Right atrium auricular region (tissue), 2 donors: ENCODE measurements around the gene RHOA. TPM values are rescaled to one million over a fixed set of nuclear protein-coding genes. Genes with fewer than 3 reads are reported as not detected.

Experiments used
- DNase-seq: peaks from one replicate; pipeline ENCODE4 v3.0.0-alpha.2; 2019; ENCODE audit warnings: low spot score
- H3K27ac ChIP-seq, 2 donors: fragments of 200-600 bp; sonication (generic); 1 replicate in 1 of 2; 2 replicates in 1 of 2; pipeline ENCODE4 v1.5.1; 2016 to 2019
- H3K27me3 ChIP-seq, 2 donors: fragments of 200-600 bp; sonication (generic); one replicate each; pipeline versions ENCODE4 v1.5.1 to v1.6.0; 2017 to 2019
- H3K36me3 ChIP-seq: fragments of 200-600 bp; sonication (generic); one replicate; pipeline ENCODE4 v1.5.1; 2016
- H3K4me1 ChIP-seq, 2 donors: fragments of 200-600 bp; sonication (generic); one replicate each; pipeline versions ENCODE4 v1.5.1 to v1.6.0; 2017 to 2019
- H3K4me3 ChIP-seq, 2 donors: fragments of 200-600 bp; sonication (generic); 1 replicate in 1 of 2; 2 replicates in 1 of 2; pipeline ENCODE4 v1.5.1; 2017 to 2019; ENCODE audit warnings: mild to moderate bottlenecking in 1 of 2, moderate library complexity in 1 of 2
- H3K9me3 ChIP-seq, 2 donors: fragments of 200-600 bp; sonication (generic); one replicate each; pipeline ENCODE4 v1.5.1; 2019
- CTCF ChIP-seq, 2 donors: fragments of 200-600 bp; sonication (generic); IDR thresholded peaks; one replicate each; pipeline ENCODE4 v1.5.1; 2019; ENCODE audit warnings: antibody characterized with exemption in 2 of 2
- total RNA-seq, 2 donors: library from RNA; depleted of rRNA; stranded (reverse); fragments of >200 nt; gene quantifications; one replicate each; pipeline ENCODE4 v1.1.0, GENCODE V29; 2016

Gene RHOA
- total RNA-seq, 2 donors from 2014 or later = 292 to 304 TPM

GRCh38 chr3:49415931-49416601 is 4.3 kb upstream of the RHOA start:
- no peak for DNase-seq
- no peaks in the 10 kb centered on the region for H3K27me3 ChIP-seq
- peaks cover 17% of the 10 kb centered on the region for H3K36me3 ChIP-seq
- H3K4me1 ChIP-seq = peaks cover 0 to 37% of the 10 kb centered on the region in 2 donors
- H3K9me3 ChIP-seq = no peaks in the 10 kb centered on the region
- TF ChIP-seq CTCF (IDR thresholded peaks at IDR 0.05) = no peak
- peak overlapping the region in 1 of 2 donors; percentile 18 for H3K27ac ChIP-seq
- H3K4me3 ChIP-seq = no peak overlapping the region

DNA sequence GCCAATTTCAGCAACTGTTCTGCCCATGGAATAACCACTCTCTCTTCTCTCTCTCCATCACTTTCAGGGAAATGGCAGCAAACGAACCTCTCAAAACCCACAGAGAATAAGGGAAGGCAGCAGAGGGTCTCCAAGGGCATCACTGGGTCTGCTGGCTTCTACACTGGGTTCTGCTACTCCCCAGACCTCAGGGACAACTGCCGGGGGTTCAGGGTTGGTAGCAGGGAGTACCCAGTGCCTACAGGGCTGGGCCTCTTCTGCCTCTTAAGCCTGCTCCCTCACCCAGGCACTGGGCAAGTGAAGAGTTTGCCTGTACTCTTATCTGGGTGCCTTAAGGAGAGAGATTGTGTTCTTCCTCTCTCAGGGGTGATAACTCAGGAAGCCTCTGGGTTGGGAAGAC is 3.0 kb upstream of the RHOA start:
- peaks cover 17% of the 10 kb centered on the region for H3K36me3 ChIP-seq
- H3K27me3 ChIP-seq = no peaks in the 10 kb centered on the region
- H3K4me3 ChIP-seq = no peak overlapping the region
- H3K27ac ChIP-seq = no peak overlapping the region
- H3K4me1 ChIP-seq = peaks cover 0 to 49% of the 10 kb centered on the region in 2 donors
- H3K9me3 ChIP-seq = no peaks in the 10 kb centered on the region
- no peak for TF ChIP-seq CTCF (IDR thresholded peaks at IDR 0.05)
- DNase-seq = no peak

DNA sequence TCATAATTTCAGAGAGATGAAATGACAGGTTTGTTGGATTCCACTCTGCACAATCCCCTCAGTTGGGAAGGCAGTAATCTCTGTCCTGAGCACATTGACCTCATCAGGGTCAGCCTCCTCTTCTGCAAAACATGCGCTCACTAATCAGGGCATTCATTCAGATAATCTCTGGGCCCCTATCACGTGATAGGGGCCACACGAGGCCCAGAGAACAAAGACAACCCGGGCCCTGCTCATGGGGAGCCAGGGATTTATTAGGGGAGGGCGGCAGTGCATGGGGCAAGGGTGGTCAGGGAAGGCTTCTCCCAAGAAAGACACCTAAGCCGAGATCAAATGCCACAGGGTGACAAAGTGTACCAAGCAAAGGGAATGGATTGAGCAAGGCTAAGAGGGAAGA is 1.6 kb upstream of the RHOA start:
- peaks cover 17% of the 10 kb centered on the region for H3K36me3 ChIP-seq
- peak overlapping the region; percentile 73 to 85 for H3K4me3 ChIP-seq
- H3K27me3 ChIP-seq = no peaks in the 10 kb centered on the region
- H3K4me1 ChIP-seq = peaks cover 0 to 62% of the 10 kb centered on the region in 2 donors
- H3K9me3 ChIP-seq = no peaks in the 10 kb centered on the region
- TF ChIP-seq CTCF (IDR thresholded peaks at IDR 0.05) = no peak
- DNase-seq = no peak
- peak overlapping the region; percentile 90 to 92 for H3K27ac ChIP-seq

- Histone ChIP-seq H3K27me3 (no peaks in the 10 kb centered on the region), H3K4me3 (peak overlapping the region; percentile 73 to 85), H3K36me3 (peaks cover 17% of the 10 kb centered on the region), H3K27ac (peak overlapping the region; percentile 90 to 92), H3K4me1 (peaks cover 0 to 61% of the 10 kb centered on the region in 2 donors), H3K9me3 (no peaks in the 10 kb centered on the region)
- no peak for DNase-seq
- no peak for TF ChIP-seq CTCF (IDR thresholded peaks at IDR 0.05)
Measured at GRCh38 chr3:49412632-49413337, 1.0 kb upstream of the RHOA start.

DNA sequence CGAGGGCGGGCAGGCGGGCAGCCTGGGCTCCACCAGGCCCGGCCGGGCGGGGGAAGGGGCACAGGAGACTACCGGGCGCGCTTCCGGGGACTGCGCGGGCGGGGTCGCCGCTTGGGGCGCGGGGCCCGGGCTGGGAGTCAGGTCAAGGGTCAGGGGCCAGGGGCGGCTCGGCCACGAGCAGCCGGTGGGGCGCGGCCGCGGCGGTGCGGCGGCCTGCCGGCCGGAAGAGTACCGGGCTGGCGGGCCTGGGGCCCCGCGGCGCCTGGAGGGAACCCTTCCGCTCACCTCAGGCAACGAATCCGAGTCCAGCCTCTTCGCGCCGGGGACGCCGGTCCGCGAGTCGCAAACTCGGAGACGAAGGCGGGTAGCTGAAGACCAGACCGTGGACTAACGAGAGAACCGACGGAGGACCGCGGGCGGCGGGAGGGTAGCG is 225 bp downstream of the RHOA start:
- Histone ChIP-seq H3K4me1 (peaks cover 0 to 68% of the 10 kb centered on the region in 2 donors), H3K4me3 (peak overlapping the region; percentile 78 to 85), H3K27ac (peak overlapping the region; percentile 90 to 92), H3K27me3 (no peaks in the 10 kb centered on the region), H3K36me3 (peaks cover 13% of the 10 kb centered on the region), H3K9me3 (no peaks in the 10 kb centered on the region)
- no peak for TF ChIP-seq CTCF (IDR thresholded peaks at IDR 0.05)
- DNase-seq = no peak
